ENCODE data around the gene AMIGO2.

- no peak for TF ChIP-seq CTCF (IDR thresholded peaks at IDR 0.05; ENCODE audit: insufficient read depth, low read depth, low read length)
- no peak for TF ChIP-seq EZH2 (IDR thresholded peaks at IDR 0.05; ENCODE audit: insufficient read depth, low read length)
Measured at GRCh38 chr12:47074757-47075156, 5.0 kb downstream of the AMIGO2 start.
